ENCODE results near the gene STPG2.
A peak's percentile ranks its signal among the peaks of the same experiment; 100 is the strongest.
"Not testable (repeated sequence)": the region's sequence is repeated elsewhere in the genome, so short reads cannot be mapped to it uniquely, and the experiment has no call there.

The STPG2 gene

DNA sequence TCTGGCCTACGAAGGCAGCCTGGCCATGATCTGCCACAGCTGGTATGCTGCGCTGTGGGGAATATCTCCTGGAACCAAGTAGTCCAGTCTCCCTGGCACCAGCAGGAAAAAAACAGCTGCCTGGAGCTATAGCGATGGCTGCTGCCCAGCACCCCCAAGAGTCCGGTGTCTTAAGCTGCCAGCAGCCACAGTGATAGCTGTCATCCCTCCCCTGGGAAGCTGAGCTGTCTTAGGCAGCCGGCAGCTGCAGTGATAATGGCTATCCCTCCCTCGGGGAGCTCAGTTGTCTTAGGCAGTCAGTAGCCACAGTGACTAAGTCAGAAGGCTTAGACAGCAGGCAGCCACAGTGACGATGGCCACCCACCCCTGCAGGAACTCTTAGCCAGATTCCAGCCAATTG lies 205.1 kb downstream of the STPG2 start:
- DNase-seq = no peak

DNA sequence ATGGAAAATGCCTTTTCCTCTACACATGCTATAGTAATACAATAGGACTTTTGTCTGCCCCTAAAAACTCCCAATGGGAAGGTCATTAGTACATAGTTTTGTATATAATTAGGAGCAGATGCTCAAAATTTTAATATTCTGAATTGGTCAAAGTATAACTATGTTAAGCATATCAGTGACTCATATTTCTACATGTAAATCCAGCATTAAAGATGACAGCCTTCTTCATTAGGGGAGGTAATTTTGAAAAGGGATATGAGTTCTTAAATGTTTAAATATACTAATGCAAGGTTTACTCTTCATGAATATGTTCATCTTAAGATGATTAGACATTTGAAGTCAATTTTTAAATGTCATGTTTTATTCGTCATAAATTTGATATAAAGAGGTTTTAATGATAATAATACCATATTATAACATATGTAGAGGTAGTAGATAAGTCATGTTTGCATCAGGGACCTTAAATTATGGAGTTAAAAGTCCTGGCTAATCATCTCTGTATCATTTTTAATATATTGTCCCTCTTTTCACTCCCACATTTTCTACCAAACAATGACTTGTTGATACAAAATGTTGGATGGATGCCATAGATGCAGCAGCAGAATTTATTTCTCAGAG lies 218.8 kb downstream of the STPG2 start:
- DNase-seq = no peak

DNA sequence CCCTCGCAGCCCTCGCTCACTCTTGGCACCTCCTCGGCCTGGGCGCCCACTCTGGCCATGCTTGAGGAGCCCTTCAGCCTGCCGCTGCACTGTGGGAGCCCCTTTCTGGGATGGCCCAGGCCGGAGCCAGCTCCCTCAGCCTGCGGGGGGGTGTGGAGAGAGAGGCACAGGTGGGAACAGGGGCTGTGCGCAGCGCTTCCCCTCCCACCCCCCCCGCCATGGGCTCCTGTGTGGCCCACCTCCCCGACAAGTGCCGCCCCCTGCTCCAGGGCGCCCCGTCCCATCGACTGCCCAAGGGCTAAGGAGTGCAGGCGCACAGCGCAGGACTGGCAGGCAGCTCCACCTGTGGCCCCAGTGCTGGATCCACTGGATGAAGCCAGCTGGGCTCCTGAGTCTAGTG lies 220.2 kb downstream of the STPG2 start:
- no peak for DNase-seq

DNA sequence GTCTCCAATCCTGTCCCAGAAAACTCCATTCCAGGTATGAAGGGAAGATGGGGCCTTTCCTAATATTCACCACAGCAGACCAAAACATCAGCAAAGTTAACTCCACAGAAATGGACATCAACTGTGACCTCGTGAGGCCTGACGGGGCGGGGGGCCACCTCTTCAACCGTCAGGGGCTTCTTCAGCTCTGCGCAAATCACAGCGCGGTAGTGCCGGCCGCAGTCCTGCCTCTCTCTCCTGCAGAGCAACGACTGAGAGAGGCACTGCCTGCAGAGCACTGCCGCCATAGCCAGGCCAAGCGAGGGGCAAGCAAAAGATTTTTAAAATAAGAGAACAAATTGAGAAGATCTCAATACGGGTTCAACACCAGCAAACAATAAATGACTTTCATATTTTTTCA lies 226.2 kb downstream of the STPG2 start:
- DNase-seq = no peak

DNA sequence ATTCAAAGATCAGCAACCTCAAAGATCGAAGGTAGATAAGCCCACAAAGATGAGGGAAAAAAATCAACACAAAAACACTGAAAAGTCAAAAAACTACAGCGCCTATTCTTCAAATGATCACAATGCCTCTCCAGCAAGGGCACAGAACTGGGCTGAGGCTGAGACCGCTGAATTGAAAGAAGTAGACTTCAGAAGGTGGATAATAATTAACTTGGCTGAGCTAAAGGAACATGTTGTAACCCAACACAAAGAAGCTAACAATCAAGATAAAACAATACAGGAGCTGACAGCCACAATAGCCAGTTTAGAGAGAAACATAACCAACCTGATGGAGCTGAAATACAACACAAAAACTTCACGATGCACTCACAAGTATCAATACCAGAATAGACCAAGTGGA lies 231.1 kb downstream of the STPG2 start:
- DNase-seq = no peak

DNA sequence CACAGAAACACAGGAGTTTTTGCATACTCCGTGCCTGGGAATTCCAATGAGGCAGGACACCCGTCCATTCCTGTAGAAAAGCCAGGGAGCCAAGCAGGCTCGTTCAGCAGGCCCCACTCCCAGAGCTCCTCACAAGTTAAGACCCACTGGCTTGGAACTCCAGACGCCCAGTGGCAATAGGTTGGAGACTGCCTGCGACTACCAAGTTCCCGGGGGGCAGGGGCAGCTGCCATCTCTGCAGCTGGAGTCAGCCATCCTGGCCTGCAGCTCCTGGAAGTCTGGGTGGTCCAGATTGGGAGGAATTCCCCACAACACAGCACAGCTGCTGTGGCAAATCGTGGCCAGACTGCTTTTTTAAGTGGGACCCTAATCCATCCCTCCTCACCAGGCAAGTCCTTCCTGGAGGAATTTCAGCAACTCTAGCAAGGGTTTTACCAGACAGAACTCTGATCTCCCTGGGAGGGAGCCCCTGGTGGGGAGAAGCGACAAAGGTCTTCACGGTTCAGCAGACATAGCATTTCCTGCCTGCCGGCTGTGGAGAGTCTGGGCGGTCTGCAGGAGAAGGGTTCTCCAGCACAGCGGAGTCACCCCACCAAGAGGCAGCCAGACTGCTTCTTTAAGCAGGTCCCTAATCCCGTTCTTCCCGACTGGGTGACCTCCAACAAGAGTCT lies 231.9 kb downstream of the STPG2 start:
- peak; percentile 57 for DNase-seq

DNA sequence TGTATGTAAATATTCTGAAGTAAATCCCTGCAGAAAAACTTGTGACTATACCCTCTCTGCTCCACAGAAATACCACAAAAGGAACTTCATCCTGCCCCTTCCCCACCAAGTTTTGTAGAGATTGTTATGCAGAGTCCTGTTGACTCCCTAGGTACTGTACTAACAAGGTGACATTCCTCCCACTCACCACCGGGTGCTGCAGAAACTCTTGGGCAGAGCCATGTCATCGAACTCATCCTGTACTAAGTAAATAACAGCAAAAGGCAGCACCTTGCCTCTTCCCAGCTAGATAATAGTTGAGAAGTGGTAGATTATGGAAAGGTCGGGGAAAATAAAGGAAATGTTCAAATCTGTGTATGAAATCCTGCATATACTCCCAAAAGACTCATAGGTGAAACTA lies 233.3 kb downstream of the STPG2 start:
- DNase-seq = no peak

DNA sequence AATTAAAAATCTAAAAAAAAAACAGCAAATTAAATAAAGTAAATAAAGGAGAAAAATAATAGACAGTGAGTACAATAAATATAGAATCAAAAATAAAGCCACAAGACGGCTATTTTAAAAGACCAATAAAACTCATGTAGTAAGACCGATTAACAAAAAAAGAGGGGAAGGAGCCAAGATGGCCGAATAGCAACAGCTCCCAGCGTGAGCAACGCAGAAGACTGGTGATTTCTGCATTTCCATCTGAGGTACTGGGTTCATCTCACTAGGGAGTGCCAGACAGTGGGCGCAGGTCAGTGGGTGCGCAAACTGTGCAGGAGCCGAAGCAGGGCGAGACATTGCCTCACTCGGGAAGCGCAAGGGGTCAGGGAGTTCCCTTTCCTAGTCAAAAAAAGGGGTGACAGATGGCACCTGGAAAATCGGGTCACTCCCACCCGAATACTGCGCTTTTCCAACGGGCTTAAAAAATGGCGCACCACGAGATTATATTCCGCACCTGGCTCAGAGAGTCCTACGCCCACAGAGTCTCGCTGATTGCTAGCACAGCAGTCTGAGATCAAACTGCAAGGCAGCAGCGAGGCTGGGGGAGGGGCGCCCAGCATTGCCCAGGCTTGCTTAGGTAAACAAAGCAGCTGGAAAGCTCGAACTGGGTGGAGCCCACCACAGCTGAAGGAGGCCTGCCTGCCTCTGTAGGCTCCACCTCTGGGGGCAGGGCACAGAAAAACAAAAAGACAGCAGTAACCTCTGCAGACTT lies 239.7 kb downstream of the STPG2 start:
- not testable (repeated sequence) for DNase-seq

DNA sequence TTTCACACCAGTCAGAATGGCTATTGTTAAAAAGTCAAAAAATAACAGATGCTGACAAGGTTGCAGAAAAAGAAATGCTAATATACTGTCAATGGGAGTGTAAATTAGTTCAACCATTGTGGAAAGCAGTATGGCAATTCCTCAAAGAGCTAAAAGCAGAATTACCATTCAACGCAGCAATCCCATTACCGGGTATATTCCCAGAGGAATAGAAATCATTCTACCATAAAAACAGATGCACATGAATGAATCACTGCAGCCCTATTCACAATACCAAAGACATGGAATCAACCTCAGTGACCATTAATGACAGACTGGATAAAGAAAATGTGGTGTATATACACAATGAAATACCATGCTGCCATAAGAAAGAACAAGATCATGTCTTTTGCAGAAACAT lies 243.0 kb downstream of the STPG2 start:
- no peak for DNase-seq

DNA sequence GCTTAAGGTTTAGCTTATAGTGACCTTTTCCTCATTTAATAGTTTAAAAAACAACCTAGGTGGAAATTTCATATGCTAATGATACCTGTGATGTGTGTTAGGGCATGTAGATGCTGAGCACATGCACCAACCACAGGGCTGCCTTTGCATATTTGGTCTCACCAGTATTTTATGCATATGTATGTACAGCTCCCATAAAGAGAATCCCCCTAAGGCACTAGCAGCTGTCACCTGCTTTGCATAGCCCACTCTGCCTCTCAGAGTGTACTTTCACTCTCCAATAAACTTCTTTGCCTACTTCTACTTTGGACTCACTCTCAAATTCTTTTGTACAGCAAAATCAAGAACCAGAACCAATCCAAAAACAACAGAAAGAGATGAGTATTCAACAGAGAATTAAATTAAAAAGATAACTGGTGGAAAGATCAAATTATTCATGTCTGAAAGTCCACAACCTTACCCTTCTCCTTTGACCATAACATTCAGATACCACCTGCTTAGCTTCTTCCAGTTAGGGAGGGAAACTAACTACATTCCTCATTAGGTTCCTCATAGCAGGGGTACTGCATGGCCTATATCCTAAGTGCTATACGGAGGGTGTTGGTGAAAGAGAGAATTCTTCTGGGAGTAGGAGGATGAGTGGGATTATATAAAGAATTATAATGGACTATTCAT lies 250.5 kb downstream of the STPG2 start:
- no peak for DNase-seq

DNA sequence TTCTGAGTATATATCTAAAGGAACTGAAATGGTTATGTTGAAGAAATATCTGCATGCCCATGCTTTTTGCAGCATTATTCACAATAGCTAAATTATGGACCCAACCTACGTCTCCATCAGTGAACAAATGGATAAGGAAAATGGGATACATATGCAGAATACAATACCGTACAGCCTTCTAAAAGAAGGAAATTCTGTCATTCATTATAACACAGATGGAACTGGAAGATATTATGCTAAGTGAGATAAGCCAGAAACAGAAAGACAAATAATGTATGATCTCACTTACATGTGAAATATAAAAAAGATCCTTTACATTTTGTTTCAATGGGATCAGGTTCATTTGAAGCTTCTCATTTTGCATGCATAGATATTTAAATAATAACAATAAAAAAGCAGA lies 263.3 kb downstream of the STPG2 start:
- no peak for DNase-seq

DNA sequence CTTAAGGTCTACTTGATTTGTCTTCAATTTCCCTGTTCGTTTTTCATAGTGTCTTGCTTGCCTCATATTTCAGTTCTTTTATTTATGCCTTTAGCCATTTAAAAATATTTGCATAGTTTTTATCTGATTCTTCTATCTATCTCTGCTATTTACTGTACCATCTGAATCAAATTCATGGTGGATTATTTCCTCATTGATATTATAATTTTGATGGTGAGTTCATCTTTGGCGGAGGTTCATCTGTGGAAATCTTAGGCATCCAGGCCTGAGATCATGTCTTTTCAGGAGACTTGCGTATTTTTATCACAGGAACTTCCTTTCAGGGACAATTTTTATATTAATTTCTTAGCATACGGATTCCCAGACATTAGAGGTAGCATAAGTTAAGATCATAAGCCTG lies 275.2 kb downstream of the STPG2 start:
- no peak for DNase-seq

DNA sequence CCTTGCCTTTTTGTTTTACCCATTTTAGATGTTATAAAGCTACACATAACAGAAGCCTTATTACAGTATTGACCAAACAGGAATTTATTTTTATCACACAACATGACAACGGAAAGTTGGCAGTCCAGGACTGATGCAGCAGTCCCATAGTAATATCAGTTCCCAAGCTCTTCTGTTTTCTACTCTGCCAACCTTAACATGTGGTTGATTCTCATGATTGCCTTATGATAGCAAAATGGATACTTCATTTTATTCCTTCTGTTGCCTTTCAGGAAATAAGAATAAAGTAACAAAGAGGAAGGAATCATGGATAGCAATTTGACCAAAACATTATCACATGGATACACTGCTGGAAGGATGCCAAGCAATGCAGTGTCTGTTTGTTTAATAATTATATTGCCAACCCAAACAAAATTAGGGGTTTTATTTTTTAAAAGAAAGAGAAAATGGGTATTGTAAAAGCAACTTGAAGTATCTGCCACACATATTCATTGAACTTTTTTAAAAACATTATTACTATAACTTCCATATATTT lies 275.7 kb downstream of the STPG2 start:
- no peak for DNase-seq

DNA sequence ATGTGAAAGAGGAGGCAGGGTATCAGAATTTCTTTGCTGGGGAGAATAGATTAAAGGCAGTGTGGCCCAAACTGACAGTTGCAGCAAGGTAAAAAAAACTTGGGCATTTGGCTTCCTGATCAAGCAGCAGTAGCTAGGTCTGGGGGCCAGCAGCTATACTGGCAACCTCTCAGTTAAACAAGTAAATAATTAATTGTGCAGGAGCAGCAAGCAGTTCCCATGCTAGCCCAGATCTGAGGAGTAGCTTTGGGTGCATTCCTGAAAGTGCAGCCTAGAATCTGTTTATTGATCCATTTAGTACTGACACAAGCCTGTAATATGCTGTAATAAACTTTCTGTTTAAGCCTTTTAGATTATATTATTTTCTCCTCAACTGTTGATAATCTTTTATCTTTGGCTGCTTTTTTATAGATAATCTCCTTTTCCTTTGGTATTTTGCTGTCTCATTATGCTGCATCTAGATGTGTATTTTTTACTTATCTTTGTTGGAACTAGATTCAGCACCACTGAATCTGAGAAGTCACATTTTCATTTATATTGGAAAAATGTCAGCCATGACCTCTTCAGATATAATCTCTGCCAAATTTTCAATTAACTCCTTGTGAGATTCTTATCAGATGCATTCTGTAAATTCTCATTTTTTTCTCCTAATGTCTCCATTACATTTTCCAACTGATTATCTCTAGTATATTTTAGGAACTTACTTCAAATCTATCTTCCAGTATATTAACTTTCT lies 276.3 kb downstream of the STPG2 start:
- no peak for DNase-seq

DNA sequence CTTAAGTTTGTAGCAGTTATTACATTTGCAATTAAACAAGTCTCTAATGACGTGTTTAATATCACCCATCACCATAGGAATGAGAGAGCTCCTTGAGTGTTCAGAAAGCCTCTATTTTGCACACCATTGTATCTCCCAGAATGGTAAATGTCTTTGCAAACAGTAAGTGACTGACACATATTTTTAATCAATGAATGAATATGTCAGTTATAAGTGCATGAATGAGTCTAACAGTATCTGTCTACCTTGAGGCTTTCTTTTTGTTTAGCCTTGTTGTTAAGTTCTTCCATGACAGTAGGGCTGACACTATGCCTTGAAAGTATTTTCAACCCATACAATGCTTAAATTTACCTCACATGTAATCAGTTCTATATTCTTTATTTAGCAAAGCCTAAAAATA lies 292.2 kb downstream of the STPG2 start:
- DNase-seq = no peak

DNA sequence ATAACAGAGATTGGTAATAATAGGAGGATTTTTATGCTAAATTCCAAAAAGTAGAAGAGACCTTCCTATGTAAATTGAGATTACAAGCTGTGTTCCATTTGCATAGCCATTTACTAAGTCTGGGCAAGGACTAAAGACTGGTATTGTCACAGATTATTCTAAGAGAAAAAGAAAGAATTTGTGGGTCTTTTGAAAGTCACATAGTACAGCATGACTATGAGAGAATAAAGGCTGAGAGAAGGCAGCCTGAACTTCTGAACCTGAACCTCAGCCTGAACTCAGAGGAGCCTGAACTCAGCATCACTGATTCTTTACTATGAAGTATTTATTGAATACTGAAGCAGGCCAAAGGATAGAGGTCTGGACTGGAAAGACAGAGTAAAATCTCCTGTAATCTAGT lies 297.5 kb downstream of the STPG2 start:
- DNase-seq = no peak

DNA sequence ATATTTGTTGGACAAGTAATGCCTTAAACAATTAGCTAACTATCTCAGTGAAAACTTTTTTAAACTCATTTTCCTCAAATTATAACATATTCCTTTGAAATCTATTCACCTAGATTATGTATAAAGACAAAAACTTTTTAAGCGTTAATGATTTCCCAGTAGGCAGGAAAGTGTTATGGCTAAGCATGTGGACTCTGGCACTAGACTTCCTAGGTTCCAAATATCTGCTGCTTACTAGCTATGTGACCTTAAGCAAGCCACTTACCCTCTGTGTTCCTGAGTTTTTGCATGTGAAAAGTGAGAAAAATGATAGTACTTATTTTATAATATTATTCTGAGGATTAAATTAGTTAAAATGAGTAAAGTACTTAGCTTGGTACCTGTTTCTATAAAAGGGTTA lies 301.8 kb downstream of the STPG2 start:
- no peak for DNase-seq

DNA sequence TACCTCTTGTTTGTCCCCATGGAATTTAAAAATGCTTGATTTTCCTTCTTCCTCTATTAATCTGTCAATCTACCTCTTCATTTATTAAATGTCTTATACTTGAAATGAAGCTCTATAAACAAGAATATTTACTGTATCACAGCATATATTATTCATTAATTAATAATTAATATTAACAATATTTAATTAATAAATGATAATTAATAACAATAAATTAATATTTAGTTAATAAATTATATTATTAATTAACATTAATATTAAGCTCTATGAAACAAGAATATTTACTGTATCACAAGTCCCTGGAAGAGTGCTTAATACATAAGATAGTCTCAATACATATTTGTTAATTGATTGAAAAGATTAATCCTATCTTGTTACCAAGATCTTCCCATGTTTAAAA lies 306.6 kb downstream of the STPG2 start:
- DNase-seq = no peak

DNA sequence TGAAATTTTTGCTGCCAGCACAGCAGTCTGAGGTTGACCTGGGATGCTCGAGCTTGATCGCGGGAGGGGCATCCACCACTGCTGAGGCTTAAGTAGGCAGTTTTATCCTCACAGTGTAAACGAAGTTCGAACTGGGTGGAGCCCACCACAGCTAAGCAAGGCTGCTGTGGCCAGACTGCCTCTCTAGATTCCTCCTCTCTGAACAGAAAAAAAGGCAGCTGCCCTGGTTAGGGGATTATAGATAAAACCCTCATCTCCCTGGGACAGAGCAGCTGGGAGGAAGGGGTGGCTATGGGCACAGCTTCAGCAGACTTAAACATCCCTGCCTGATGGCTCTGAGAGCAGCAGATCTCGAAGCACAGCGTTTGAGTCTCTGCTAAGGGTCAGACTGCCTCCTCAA lies 314.6 kb downstream of the STPG2 start:
- DNase-seq = no peak

DNA sequence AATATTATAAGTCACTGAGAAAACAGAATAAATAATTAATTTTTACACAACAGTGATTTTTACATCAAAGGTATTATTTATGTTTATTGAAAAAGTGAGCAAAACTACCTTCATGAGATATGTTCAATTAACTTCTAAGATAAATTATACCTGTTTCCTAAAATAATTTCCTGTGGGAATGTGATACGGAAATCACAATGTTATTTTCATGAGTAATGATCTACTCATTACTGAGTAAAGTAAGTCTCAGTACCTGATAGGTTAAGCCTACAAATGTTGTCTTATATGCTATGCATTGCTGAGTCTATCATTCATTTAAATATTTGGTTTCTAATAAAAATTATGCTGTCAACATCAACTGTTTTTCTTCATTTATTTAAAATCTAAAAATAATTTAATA lies 324.0 kb downstream of the STPG2 start:
- DNase-seq = no peak

DNA sequence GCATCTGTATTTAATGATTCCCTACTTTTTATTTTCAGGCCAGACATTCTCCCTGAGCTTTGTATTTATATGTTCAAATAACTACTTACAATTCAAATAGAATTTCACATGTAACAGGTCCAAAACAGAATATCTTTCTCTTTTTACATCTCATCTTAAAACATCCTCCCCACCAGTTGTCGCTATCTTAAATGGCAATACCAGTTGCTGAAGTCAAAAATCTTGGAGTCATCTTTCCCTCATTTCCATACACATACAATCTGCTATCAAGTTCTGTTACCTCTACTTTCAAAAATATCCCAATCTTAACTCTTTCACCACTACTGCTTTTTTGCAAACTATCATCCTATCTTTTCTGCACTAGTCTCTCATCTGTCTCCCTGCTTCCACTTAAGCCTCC lies 330.5 kb downstream of the STPG2 start:
- DNase-seq = no peak

DNA sequence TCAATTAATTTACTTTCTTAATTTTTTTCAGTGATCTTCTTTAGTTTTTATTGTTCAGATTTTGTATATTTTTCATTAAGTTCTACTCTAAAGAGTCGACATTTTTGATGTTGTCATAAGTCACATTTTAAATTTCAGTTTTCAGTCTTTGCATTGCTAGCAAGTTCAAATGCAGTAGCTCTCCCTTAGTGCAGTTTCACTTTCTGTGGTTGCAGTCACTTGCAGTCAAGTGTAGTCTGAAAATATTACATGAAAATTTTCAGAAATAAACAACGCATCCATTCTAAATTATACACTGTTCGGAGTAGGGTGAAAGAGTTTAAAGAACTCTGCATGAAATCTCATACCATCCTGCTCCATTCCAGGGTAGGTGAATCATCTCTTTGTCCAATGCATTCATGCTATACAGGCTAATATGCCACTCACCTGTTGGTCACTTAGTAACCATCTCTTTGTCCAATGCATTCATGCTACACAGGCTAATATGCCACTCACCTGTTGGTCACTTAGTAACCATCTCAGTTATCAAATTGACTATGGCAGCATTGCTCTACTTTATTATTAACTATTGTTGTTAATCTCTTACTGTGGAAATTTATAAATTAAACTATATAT lies 356.9 kb downstream of the STPG2 start:
- DNase-seq = no peak
